Measurements from ENCODE around the gene RBM27.
"Not testable (repeated sequence)": the region's sequence is repeated elsewhere in the genome, so short reads cannot be mapped to it uniquely, and the experiment has no call there.

The RBM27 gene

GRCh38 chr5:146206257-146206656, 2.9 kb downstream of the RBM27 start:
- no peak for DNase-seq

- no peak for DNase-seq
These were observed 5.6 kb downstream of the RBM27 start for GRCh38 chr5:146208916-146209522.

- no peak for DNase-seq
These were observed 6.3 kb downstream of the RBM27 start for GRCh38 chr5:146209714-146210113.

GRCh38 chr5:146210810-146211209, 7.4 kb downstream of the RBM27 start:
- DNase-seq: not testable (repeated sequence)

- no peak for DNase-seq
These were observed 9.9 kb downstream of the RBM27 start for GRCh38 chr5:146213210-146213826.

- not testable (repeated sequence) for DNase-seq
These were observed 11.5 kb downstream of the RBM27 start for GRCh38 chr5:146214881-146215280.

GRCh38 chr5:146218168-146218567, 14.8 kb downstream of the RBM27 start:
- DNase-seq: no peak

- no peak for DNase-seq
These were observed 15.8 kb downstream of the RBM27 start for GRCh38 chr5:146219243-146219642.

- DNase-seq: no peak
These were observed 17.8 kb downstream of the RBM27 start for GRCh38 chr5:146221234-146221633.

- DNase-seq: no peak
These were observed 18.6 kb downstream of the RBM27 start for GRCh38 chr5:146222005-146222404.

- no peak for DNase-seq
These were observed 19.8 kb downstream of the RBM27 start for GRCh38 chr5:146223179-146223578.

GRCh38 chr5:146229222-146229621, 25.8 kb downstream of the RBM27 start:
- DNase-seq: no peak

- no peak for DNase-seq
These were observed 28.8 kb downstream of the RBM27 start for GRCh38 chr5:146232223-146232622.

GRCh38 chr5:146233441-146233840, 30.0 kb downstream of the RBM27 start:
- DNase-seq: no peak

GRCh38 chr5:146238973-146239372, 35.6 kb downstream of the RBM27 start:
- no peak for DNase-seq

- DNase-seq: no peak
These were observed 37.5 kb downstream of the RBM27 start for GRCh38 chr5:146240951-146241350.

- no peak for DNase-seq
These were observed 39.8 kb downstream of the RBM27 start for GRCh38 chr5:146243247-146243646.

- no peak for DNase-seq
These were observed 45.2 kb downstream of the RBM27 start for GRCh38 chr5:146248561-146248960.

GRCh38 chr5:146249801-146250200, 46.4 kb downstream of the RBM27 start:
- no peak for DNase-seq
